Activated B cell treated with CpG ODN at 0.5 μM for 24 hours (primary cell): Measurements from ENCODE around the gene CD8B2. TPM values are rescaled to one million over a fixed set of nuclear protein-coding genes. Genes with fewer than 3 reads are reported as not detected.
"Not testable (repeated sequence)": the region's sequence is repeated elsewhere in the genome, so short reads cannot be mapped to it uniquely, and the experiment has no call there.

Experiments used
- ATAC-seq: fragments of 200-7000 bp; cut with Tn5 transposase; one replicate; pipeline ENCODE4 v1.10.0; 2021; ENCODE audit warnings: low read depth, mild to moderate bottlenecking, moderate library complexity
- CTCF ChIA-PET: fragments of 350-600 bp; sonication (Branson Sonifier 250); formaldehyde crosslinking; loops from one replicate; lab custom pipeline; 2021; ENCODE audit warnings: antibody characterized with exemption; lab: Charles Lee
- POLR2A ChIA-PET: fragments of 350-600 bp; sonication (Branson Sonifier 250); formaldehyde crosslinking; loops from one replicate; lab custom pipeline; 2021; ENCODE audit warnings: antibody characterized with exemption; lab: Charles Lee
- DNase-seq: peaks from one replicate; pipeline ENCODE4 v3.0.0; 2022
- H3K27ac Mint-ChIP-seq: one replicate; pipeline ENCODE4 v1.8.0; 2020; ENCODE audit warnings: mixed read lengths
- H3K27me3 Mint-ChIP-seq: one replicate; pipeline ENCODE4 v1.8.0; 2021; ENCODE audit warnings: mixed read lengths
- H3K36me3 Mint-ChIP-seq: one replicate; pipeline ENCODE4 v1.8.0; 2021; ENCODE audit warnings: low read depth, mixed read lengths
- H3K4me1 Mint-ChIP-seq: one replicate; pipeline ENCODE4 v1.8.0; 2021; ENCODE audit warnings: mixed read lengths
- H3K4me3 Mint-ChIP-seq: one replicate; pipeline ENCODE4 v1.8.0; 2020; ENCODE audit warnings: mild to moderate bottlenecking, mixed read lengths
- H3K9me3 Mint-ChIP-seq: one replicate; pipeline ENCODE4 v1.8.0; 2020; ENCODE audit warnings: mixed read lengths
- CTCF ChIP-seq: fragments of 200-600 bp; IDR thresholded peaks from one replicate; pipeline ENCODE4 v1.8.0; 2022; ENCODE audit warnings: antibody characterized with exemption, mild to moderate bottlenecking
- intact Hi-C: fragments of 100-400 bp; cut with micrococcal nuclease; formaldehyde crosslinking; loops from one replicate; pipeline ENCODE4 v1.15.1; 2024
- total RNA-seq: library from RNA; stranded (reverse); gene quantifications from 2 replicates; pipeline ENCODE4 v1.2.3, GENCODE V29; 2022

The CD8B2 gene
- total RNA-seq, 1 donor from 2014 or later, result not detected

GRCh38 chr2:106551417-106552130, 64.4 kb downstream of the CD8B2 start:
- no peak for ATAC-seq
- POLR2A ChIA-PET, result no interaction called here
- H3K27ac Mint-ChIP-seq, result no peak overlapping the region
- H3K4me3 Mint-ChIP-seq, result no peak overlapping the region
- no peaks in the 10 kb centered on the region for H3K4me1 Mint-ChIP-seq
- CTCF ChIA-PET, result no interaction called here
- H3K36me3 Mint-ChIP-seq, result no peaks in the 10 kb centered on the region
- peaks cover 12% of the 10 kb centered on the region for H3K27me3 Mint-ChIP-seq
- intact Hi-C loops, result no loop called here
- TF ChIP-seq CTCF, result no peak
- H3K9me3 Mint-ChIP-seq, result no peaks in the 10 kb centered on the region
- no peak for DNase-seq

DNA sequence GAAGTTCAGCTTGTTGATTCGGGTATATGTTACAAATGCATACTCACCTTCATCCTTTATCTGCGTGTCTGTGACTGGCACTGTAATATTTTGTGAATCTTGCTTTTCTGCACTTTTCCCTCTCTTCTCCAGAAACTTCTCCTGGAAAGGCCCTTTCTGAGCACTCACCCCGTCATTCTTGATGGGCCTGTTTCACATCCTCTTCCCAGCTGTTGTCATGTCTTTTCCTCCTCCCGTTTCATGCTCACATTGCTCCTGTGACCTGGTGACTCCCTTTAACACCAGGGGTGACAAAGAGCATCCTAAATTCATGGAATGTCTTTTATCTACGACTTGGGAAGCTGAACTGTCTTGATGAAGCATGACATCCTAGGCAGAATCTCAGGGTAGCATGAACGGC, 65.8 kb downstream of the CD8B2 start:
- ChIA-PET POLR2A (no interaction called here), CTCF (interaction anchor here (1.5 kb wide), 1 partner anchor 10 kb away, joined by 3 read pairs; no protein-coding TSS in a partner anchor)
- peaks cover 3% of the 10 kb centered on the region for H3K27me3 Mint-ChIP-seq
- H3K4me1 Mint-ChIP-seq, result no peaks in the 10 kb centered on the region
- no peak for TF ChIP-seq CTCF
- no peak for DNase-seq
- intact Hi-C loops, result no loop called here
- no peaks in the 10 kb centered on the region for H3K36me3 Mint-ChIP-seq
- no peak overlapping the region for H3K27ac Mint-ChIP-seq
- no peak overlapping the region for H3K4me3 Mint-ChIP-seq
- peaks cover 2% of the 10 kb centered on the region for H3K9me3 Mint-ChIP-seq
- ATAC-seq, result no peak

GRCh38 chr2:106553321-106553720, 66.2 kb downstream of the CD8B2 start:
- Mint-ChIP-seq H3K4me3 (no peak overlapping the region), H3K9me3 (peaks cover 2% of the 10 kb centered on the region), H3K27ac (no peak overlapping the region), H3K27me3 (peaks cover 1% of the 10 kb centered on the region), H3K4me1 (no peaks in the 10 kb centered on the region), H3K36me3 (no peaks in the 10 kb centered on the region)
- DNase-seq (no peak), ATAC-seq (no peak)
- TF ChIP-seq CTCF, result no peak
- ChIA-PET CTCF (interaction anchor here (1.5 kb wide), 1 partner anchor 11 kb away, joined by 3 read pairs; no protein-coding TSS in a partner anchor), POLR2A (no interaction called here)
- intact Hi-C loops, result no loop called here

GRCh38 chr2:106554411-106554810, 67.2 kb downstream of the CD8B2 start:
- no peak for ATAC-seq
- Mint-ChIP-seq H3K4me1 (no peaks in the 10 kb centered on the region), H3K27me3 (peaks cover 1% of the 10 kb centered on the region), H3K4me3 (no peak overlapping the region), H3K9me3 (peaks cover 2% of the 10 kb centered on the region), H3K36me3 (no peaks in the 10 kb centered on the region), H3K27ac (no peak overlapping the region)
- no peak for TF ChIP-seq CTCF
- no peak for DNase-seq
- intact Hi-C loops, result no loop called here
- CTCF ChIA-PET, result no interaction called here
- POLR2A ChIA-PET, result no interaction called here

GRCh38 chr2:106555053-106555452, 67.9 kb downstream of the CD8B2 start:
- intact Hi-C loops, result no loop called here
- no peaks in the 10 kb centered on the region for H3K36me3 Mint-ChIP-seq
- H3K4me3 Mint-ChIP-seq, result no peak overlapping the region

GRCh38 chr2:106559786-106560185, 72.6 kb downstream of the CD8B2 start:
- H3K9me3 Mint-ChIP-seq, H3K4me1 Mint-ChIP-seq, CTCF ChIA-PET, H3K27me3 Mint-ChIP-seq, H3K4me3 Mint-ChIP-seq, H3K36me3 Mint-ChIP-seq, ATAC-seq, H3K27ac Mint-ChIP-seq, intact Hi-C loops, DNase-seq, POLR2A ChIA-PET: not testable (repeated sequence)

More at GRCh38 chr2:106555053-106555452, 67.9 kb downstream of the CD8B2 start:
- Mint-ChIP-seq H3K4me1 (no peaks in the 10 kb centered on the region), H3K9me3 (peaks cover 2% of the 10 kb centered on the region), H3K27ac (no peak overlapping the region), H3K27me3 (peaks cover 4% of the 10 kb centered on the region)
- ChIA-PET CTCF (no interaction called here), POLR2A (no interaction called here)
- ATAC-seq (no peak), DNase-seq (no peak)
- TF ChIP-seq CTCF, result no peak
